Measurements from ENCODE around the gene SHANK1. TPM values are rescaled to one million over a fixed set of nuclear protein-coding genes. Genes with fewer than 3 reads are reported as not detected.

SHANK1 gene
- total and polyA plus RNA-seq, 2 of the 4 experiments (the other 2 are of a cell fraction), result 6.1 to 6.7 TPM

DNA sequence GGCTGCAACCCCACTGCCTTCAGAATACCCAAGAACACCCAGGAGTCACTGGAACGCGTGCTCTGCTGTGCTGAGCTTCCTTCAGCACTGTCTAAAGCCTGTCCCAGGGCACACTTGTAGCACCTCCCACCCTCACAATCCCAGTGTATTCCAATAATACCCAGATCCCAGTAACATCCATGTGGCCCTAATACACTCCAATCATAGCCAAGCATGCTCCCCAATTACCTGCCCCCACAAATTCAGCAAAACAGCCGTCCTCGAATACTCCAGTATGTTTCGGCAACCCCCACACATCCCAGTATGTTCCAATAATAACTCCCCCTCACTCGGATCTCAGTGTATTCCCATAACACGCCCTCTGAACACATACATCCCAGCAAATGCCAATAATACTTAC lies 29.2 kb downstream of the SHANK1 start:
- no peak overlapping the region for H3K56ac ChIP-seq (ENCODE audit: extremely low read depth, insufficient read depth, low read length)
- no peak overlapping the region for H2BK5ac ChIP-seq (ENCODE audit: low read depth, low read length, poor library complexity, severe bottlenecking)
- peaks cover 18% of the 10 kb centered on the region for H3K27me3 ChIP-seq (ENCODE audit: control insufficient read depth, insufficient read depth, low read length)
- no peaks in the 10 kb centered on the region; the same call in none of the 2 replicates for H4K20me1 ChIP-seq (ENCODE audit: insufficient read depth, low read length)
- 68% methylated on average over 4 of the region's 7 CpGs; no CpG with 5 or more reads in 1 of the 2 experiments for WGBS, 2 experiments (ENCODE audit: extremely low coverage in 2 of 2, insufficient read length in 1 of 2)
- no peak overlapping the region for H3K4me2 ChIP-seq (ENCODE audit: low read depth, low read length)
- H3K9me3 ChIP-seq (ENCODE audit: control insufficient read depth, insufficient read depth, low read length), result no peaks in the 10 kb centered on the region
- H2AK9ac ChIP-seq (replicated peaks; ENCODE audit: low read depth, low read length, poor library complexity), result no peak overlapping the region
- no peak overlapping the region for H2AK5ac ChIP-seq (ENCODE audit: low read depth, low read length)
- H2BK15ac ChIP-seq (ENCODE audit: low read depth, low read length), result no peak overlapping the region
- H3K14ac ChIP-seq (replicated peaks; ENCODE audit: low read depth, low read length), result no peak overlapping the region
- dilution Hi-C loops (cut with HindIII; ENCODE audit: low sequenced_read_pairs, unreplicated experiment), result no loop called here
- no peak overlapping the region for H3K4ac ChIP-seq (ENCODE audit: low read depth, low read length)
- POLR2A ChIA-PET (ENCODE audit: unreplicated experiment), result no interaction called here
- no peaks in the 10 kb centered on the region for H3K9me1 ChIP-seq (ENCODE audit: insufficient read depth, low read length)
- no TSS peak for BruUV-seq (replicated peaks)
- H3K9ac ChIP-seq (ENCODE audit: low read depth, low read length), result no peak overlapping the region
- no peak overlapping the region for H2BK20ac ChIP-seq (ENCODE audit: low read depth, low read length)
- H3K23ac ChIP-seq (ENCODE audit: low read depth, low read length), result no peak overlapping the region
- no peaks in the 10 kb centered on the region for H3K36me3 ChIP-seq (ENCODE audit: control insufficient read depth, insufficient read depth, low read length)
- no peaks in the 10 kb centered on the region for H3K79me1 ChIP-seq (ENCODE audit: low read depth in 1 of 2, low read length in 2 of 2)
- no peak overlapping the region for H4K5ac ChIP-seq (ENCODE audit: low read depth, low read length)
- in situ Hi-C loops (cut with MboI; ENCODE audit: low sequenced_read_pairs), result no loop called here
- intact Hi-C loops (cut with micrococcal nuclease), result no loop called here
- H4K8ac ChIP-seq (ENCODE audit: low read depth in 2 of 2, low read length in 2 of 2), result no peak overlapping the region
- H4K91ac ChIP-seq (ENCODE audit: insufficient read depth, low read depth, low read length), result no peak overlapping the region
- H2BK120ac ChIP-seq (ENCODE audit: low read depth, low read length), result no peak overlapping the region
- H3K4me1 ChIP-seq (ENCODE audit: control insufficient read depth, insufficient read depth, low read length), result no peaks in the 10 kb centered on the region
- H3K18ac ChIP-seq (ENCODE audit: low read depth, low read length), result no peak overlapping the region
- no peak for DNase-seq
- no peak overlapping the region for H2AFZ ChIP-seq (replicated peaks; ENCODE audit: low read length, poor library complexity)
- TF ChIP-seq, protein P1, sequence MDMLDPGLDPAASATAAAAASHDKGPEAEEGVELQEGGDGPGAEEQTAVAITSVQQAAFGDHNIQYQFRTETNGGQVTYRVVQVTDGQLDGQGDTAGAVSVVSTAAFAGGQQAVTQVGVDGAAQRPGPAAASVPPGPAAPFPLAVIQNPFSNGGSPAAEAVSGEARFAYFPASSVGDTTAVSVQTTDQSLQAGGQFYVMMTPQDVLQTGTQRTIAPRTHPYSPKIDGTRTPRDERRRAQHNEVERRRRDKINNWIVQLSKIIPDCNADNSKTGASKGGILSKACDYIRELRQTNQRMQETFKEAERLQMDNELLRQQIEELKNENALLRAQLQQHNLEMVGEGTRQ (IDR thresholded peaks at IDR 0.05; ENCODE audit: low read depth, low read length), result no peak
- TF ChIP-seq BHLHE40 (IDR thresholded peaks at IDR 0.05; ENCODE audit: low read depth, low read length), result no peak
- TF ChIP-seq CHD1 (IDR thresholded peaks at IDR 0.05; ENCODE audit: low read depth, low read length), result no peak
- TF ChIP-seq RAD21 (IDR thresholded peaks at IDR 0.05; ENCODE audit: low read length), result no peak
- TF ChIP-seq FOS (IDR thresholded peaks at IDR 0.05; ENCODE audit: low read depth, low read length), result no peak
- no peak for TF ChIP-seq CEBPB (IDR thresholded peaks at IDR 0.05; ENCODE audit: low read depth, low read length)
- TF ChIP-seq RFX5 (IDR thresholded peaks at IDR 0.05; ENCODE audit: low read depth, low read length), result no peak
- TF ChIP-seq SMC3 (IDR thresholded peaks at IDR 0.05; ENCODE audit: low read depth, low read length), result no peak
- TF ChIP-seq MAFK (IDR thresholded peaks at IDR 0.05; ENCODE audit: low read depth, low read length), result no peak
- TF ChIP-seq POLR2A (IDR thresholded peaks at IDR 0.05; ENCODE audit: low read depth, low read length), result no peak
- TF ChIP-seq NFE2L2 (IDR thresholded peaks at IDR 0.05; ENCODE audit: low read depth, low read length), result no peak
- no peak overlapping the region for H3K4me3 ChIP-seq (ENCODE audit: insufficient read depth, low read depth, low read length)
- no peak for ATAC-seq (ENCODE audit: low read depth)
- CTCF ChIA-PET, result interaction anchor here (1.1 kb wide), 1 partner anchor 21 kb away, joined by 7 read pairs; no protein-coding TSS in a partner anchor
- no peak overlapping the region for H3K27ac ChIP-seq (ENCODE audit: insufficient read depth, low read length)
